ENCODE results near the gene IAH1.

Gene IAH1

GRCh38 chr2:9445089-9445488, 29.3 kb upstream of the IAH1 start:
- no peak for TF ChIP-seq ZNF70 (CRISPR knock-in tag; IDR thresholded peaks at IDR 0.05)
- TF ChIP-seq ZFP30 (CRISPR knock-in tag; IDR thresholded peaks at IDR 0.05), result no peak
- no peak for TF ChIP-seq CREB5 (CRISPR knock-in tag; IDR thresholded peaks at IDR 0.05; ENCODE audit: low read depth)
- TF ChIP-seq PPARA (CRISPR knock-in tag; IDR thresholded peaks at IDR 0.05; ENCODE audit: borderline replicate concordance), result no peak
- TF ChIP-seq, protein P1, sequence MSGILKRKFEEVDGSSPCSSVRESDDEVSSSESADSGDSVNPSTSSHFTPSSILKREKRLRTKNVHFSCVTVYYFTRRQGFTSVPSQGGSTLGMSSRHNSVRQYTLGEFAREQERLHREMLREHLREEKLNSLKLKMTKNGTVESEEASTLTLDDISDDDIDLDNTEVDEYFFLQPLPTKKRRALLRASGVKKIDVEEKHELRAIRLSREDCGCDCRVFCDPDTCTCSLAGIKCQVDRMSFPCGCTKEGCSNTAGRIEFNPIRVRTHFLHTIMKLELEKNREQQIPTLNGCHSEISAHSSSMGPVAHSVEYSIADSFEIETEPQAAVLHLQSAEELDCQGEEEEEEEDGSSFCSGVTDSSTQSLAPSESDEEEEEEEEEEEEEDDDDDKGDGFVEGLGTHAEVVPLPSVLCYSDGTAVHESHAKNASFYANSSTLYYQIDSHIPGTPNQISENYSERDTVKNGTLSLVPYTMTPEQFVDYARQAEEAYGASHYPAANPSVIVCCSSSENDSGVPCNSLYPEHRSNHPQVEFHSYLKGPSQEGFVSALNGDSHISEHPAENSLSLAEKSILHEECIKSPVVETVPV (CRISPR knock-in tag; IDR thresholded peaks at IDR 0.05), result no peak
- no peak for TF ChIP-seq CSDC2 (CRISPR knock-in tag; IDR thresholded peaks at IDR 0.05)
- no peak for TF ChIP-seq TSHZ2 (CRISPR knock-in tag; IDR thresholded peaks at IDR 0.05)
- no peak for ATAC-seq

GRCh38 chr2:9451231-9451630, 23.1 kb upstream of the IAH1 start:
- TF ChIP-seq TCF4 (CRISPR knock-in tag; IDR thresholded peaks at IDR 0.05; ENCODE audit: borderline replicate concordance) (no peak), BACH2 (CRISPR knock-in tag; IDR thresholded peaks at IDR 0.05; ENCODE audit: borderline replicate concordance) (no peak), RARB (CRISPR knock-in tag; IDR thresholded peaks at IDR 0.05) (no peak), TOX (CRISPR knock-in tag; IDR thresholded peaks at IDR 0.05; ENCODE audit: borderline replicate concordance) (no peak), CSDC2 (CRISPR knock-in tag; IDR thresholded peaks at IDR 0.05) (no peak)
- TF ChIP-seq, protein P1 (CRISPR knock-in tag; IDR thresholded peaks at IDR 0.05), result no peak
- TF ChIP-seq, protein P2, sequence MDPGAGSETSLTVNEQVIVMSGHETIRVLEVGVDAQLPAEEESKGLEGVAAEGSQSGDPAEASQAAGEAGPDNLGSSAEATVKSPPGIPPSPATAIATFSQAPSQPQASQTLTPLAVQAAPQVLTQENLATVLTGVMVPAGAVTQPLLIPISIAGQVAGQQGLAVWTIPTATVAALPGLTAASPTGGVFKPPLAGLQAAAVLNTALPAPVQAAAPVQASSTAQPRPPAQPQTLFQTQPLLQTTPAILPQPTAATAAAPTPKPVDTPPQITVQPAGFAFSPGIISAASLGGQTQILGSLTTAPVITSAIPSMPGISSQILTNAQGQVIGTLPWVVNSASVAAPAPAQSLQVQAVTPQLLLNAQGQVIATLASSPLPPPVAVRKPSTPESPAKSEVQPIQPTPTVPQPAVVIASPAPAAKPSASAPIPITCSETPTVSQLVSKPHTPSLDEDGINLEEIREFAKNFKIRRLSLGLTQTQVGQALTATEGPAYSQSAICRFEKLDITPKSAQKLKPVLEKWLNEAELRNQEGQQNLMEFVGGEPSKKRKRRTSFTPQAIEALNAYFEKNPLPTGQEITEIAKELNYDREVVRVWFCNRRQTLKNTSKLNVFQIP (CRISPR knock-in tag; IDR thresholded peaks at IDR 0.05; ENCODE audit: borderline replicate concordance, low read depth), result no peak
- ATAC-seq, result no peak

GRCh38 chr2:9460441-9461017, 13.8 kb upstream of the IAH1 start:
- no peak for ATAC-seq
- TF ChIP-seq TSHZ2 (CRISPR knock-in tag; IDR thresholded peaks at IDR 0.05) (no peak), PPARA (CRISPR knock-in tag; IDR thresholded peaks at IDR 0.05; ENCODE audit: borderline replicate concordance) (no peak)
- TF ChIP-seq, protein P2 (CRISPR knock-in tag; IDR thresholded peaks at IDR 0.05; ENCODE audit: borderline replicate concordance, low read depth), result no peak

Data from SK-N-SH treated with all-trans-retinoic acid at 6 μM for 48 hours (cell line).